ENCODE measurements around the gene RASL10B. TPM values are rescaled to one million over a fixed set of nuclear protein-coding genes. Genes with fewer than 3 reads are reported as not detected.

The RASL10B gene
- total and polyA plus RNA-seq, 11 donors: 7.6 to 78.7 (median 12.2) TPM

- intact Hi-C loops (cut with DNase I): no loop called here
- Histone ChIP-seq H3K27ac (no peak overlapping the region), H3K9me3 (no peaks in the 10 kb centered on the region), H3K4me1 (peaks cover 3 to 72% (median 39%) of the 10 kb centered on the region in 12 donors), H3K4me3 (no peak overlapping the region), H3K27me3 (no peaks in the 10 kb centered on the region), H3K36me3 (peaks cover 0 to 69% (median 37%) of the 10 kb centered on the region in 9 donors)
- TF ChIP-seq POLR2A (IDR thresholded peaks at IDR 0.05) (no peak), CTCF (IDR thresholded peaks at IDR 0.05) (no peak)
- DNase-seq (no peak), ATAC-seq (no peak)
- WGBS, 4 donors: 94 to 98% (median 96%) methylated on average over 2 of the region's 2 CpGs
These were observed 20.5 kb upstream of the RASL10B start for GRCh38 chr17:35710950-35711349.

- Histone ChIP-seq H3K4me3 (peak overlapping the region in 2 of 12 donors; percentile 8 to 18), H3K27ac (peak overlapping the region; percentile 74 to 90 (median 84)), H3K27me3 (no peaks in the 10 kb centered on the region), H3K9me3 (no peaks in the 10 kb centered on the region), H3K36me3 (peaks cover 0 to 90% (median 58%) of the 10 kb centered on the region in 9 donors), H3K4me1 (peaks cover 3 to 77% (median 43%) of the 10 kb centered on the region in 12 donors)
- WGBS, 4 donors: 9 to 15% (median 13%) methylated on average over 7 of the region's 7 CpGs
- ATAC-seq: peak; percentile 87 to 95 (median 93)
- intact Hi-C loops (cut with DNase I): no loop called here
- no peak for TF ChIP-seq CTCF (IDR thresholded peaks at IDR 0.05)
- TF ChIP-seq POLR2A (IDR thresholded peaks at IDR 0.05): peak in 1 of 2 donors; percentile 43
- peak in 2 of 5 donors; percentile 28 to 54 for DNase-seq
These were observed 18.2 kb upstream of the RASL10B start for GRCh38 chr17:35713069-35713728.

- 83 to 86% (median 85%) methylated on average over 2 of the region's 2 CpGs for WGBS, 4 donors
- peaks cover 3 to 59% (median 30%) of the 10 kb centered on the region in 12 donors for H3K4me1 ChIP-seq
- intact Hi-C loops (cut with DNase I): no loop called here
- H3K9me3 ChIP-seq: no peaks in the 10 kb centered on the region
- H3K36me3 ChIP-seq: peaks cover 0 to 90% (median 51%) of the 10 kb centered on the region in 9 donors
- H3K27me3 ChIP-seq: no peaks in the 10 kb centered on the region
- TF ChIP-seq CTCF (IDR thresholded peaks at IDR 0.05) (no peak), POLR2A (IDR thresholded peaks at IDR 0.05) (no peak)
- DNase-seq (no peak), ATAC-seq (no peak)
- H3K4me3 ChIP-seq: no peak overlapping the region
- peak overlapping the region in 10 of 12 donors; percentile 75 to 90 (median 84) for H3K27ac ChIP-seq
These were observed 16.5 kb upstream of the RASL10B start for GRCh38 chr17:35714988-35715387.

GRCh38 chr17:35715416-35715815, 16.0 kb upstream of the RASL10B start:
- Histone ChIP-seq H3K9me3 (no peaks in the 10 kb centered on the region), H3K27ac (peak overlapping the region in 10 of 12 donors; percentile 65 to 90 (median 82)), H3K36me3 (peaks cover 0 to 89% (median 47%) of the 10 kb centered on the region in 9 donors), H3K4me3 (no peak overlapping the region), H3K4me1 (peaks cover 3 to 57% (median 30%) of the 10 kb centered on the region in 12 donors), H3K27me3 (no peaks in the 10 kb centered on the region)
- DNase-seq: no peak
- no peak for ATAC-seq
- intact Hi-C loops (cut with DNase I): no loop called here
- TF ChIP-seq POLR2A (IDR thresholded peaks at IDR 0.05) (no peak), CTCF (IDR thresholded peaks at IDR 0.05) (no peak)
